ENCODE results near the gene ATP9B.
A peak's percentile ranks its signal among the peaks of the same experiment; 100 is the strongest.
"Not testable (repeated sequence)": the region's sequence is repeated elsewhere in the genome, so short reads cannot be mapped to it uniquely, and the experiment has no call there.

Gene ATP9B

GRCh38 chr18:79070486-79070885, 1.3 kb downstream of the ATP9B start:
- H3K36me3 ChIP-seq (ENCODE audit: insufficient read depth, low read length): no peaks in the 10 kb centered on the region
- peaks cover 4% of the 10 kb centered on the region for H4K20me1 ChIP-seq (ENCODE audit: insufficient read depth, low read length, poor library complexity, severe bottlenecking)
- peaks cover 52% of the 10 kb centered on the region for H3K79me2 ChIP-seq (ENCODE audit: insufficient read depth, low read length)

GRCh38 chr18:79071037-79071436, 1.8 kb downstream of the ATP9B start:
- H3K4me3 ChIP-seq (ENCODE audit: low read length, poor library complexity, severe bottlenecking): peak overlapping the region; percentile 85
- no peaks in the 10 kb centered on the region for H3K9me2 ChIP-seq (replicated peaks; ENCODE audit: low read depth, low read length)
- peaks cover 4% of the 10 kb centered on the region for H4K20me1 ChIP-seq (ENCODE audit: insufficient read depth, low read length, poor library complexity, severe bottlenecking)
- no peak overlapping the region for H2AFZ ChIP-seq (ENCODE audit: low read length)
- H3F3A ChIP-seq (ENCODE audit: low read depth): peaks cover 2% of the 10 kb centered on the region; the same call in 1 of the 2 replicates
- TF ChIP-seq EZH2phosphoT487 (IDR thresholded peaks at IDR 0.05; ENCODE audit: borderline replicate concordance) (no peak), CTCF (conservative IDR thresholded peaks at IDR 0.05; ENCODE audit: low read length) (no peak)
- H3K4me1 ChIP-seq (ENCODE audit: insufficient read depth, low read length, poor library complexity, severe bottlenecking): peaks cover 31% of the 10 kb centered on the region
- H3K79me2 ChIP-seq (ENCODE audit: insufficient read depth, low read length): peaks cover 56% of the 10 kb centered on the region
- H3K36me3 ChIP-seq (ENCODE audit: insufficient read depth, low read length): no peaks in the 10 kb centered on the region
- H3K9ac ChIP-seq (ENCODE audit: low read depth, low read length, poor library complexity, severe bottlenecking): peak overlapping the region; percentile 83
- peak overlapping the region; percentile 72 for H3K4me2 ChIP-seq (ENCODE audit: low read depth, low read length, poor library complexity, severe bottlenecking)
- H3K27me3 ChIP-seq (ENCODE audit: insufficient read depth, low read length, poor library complexity, severe bottlenecking): no peaks in the 10 kb centered on the region
- no peaks in the 10 kb centered on the region for H3K9me3 ChIP-seq (ENCODE audit: insufficient read depth, low read depth, low read length)

More at GRCh38 chr18:79070486-79070885, 1.3 kb downstream of the ATP9B start:
- peak overlapping the region; percentile 85 for H3K4me3 ChIP-seq (ENCODE audit: low read length, poor library complexity, severe bottlenecking)
- peaks cover 2% of the 10 kb centered on the region; the same call in 1 of the 2 replicates for H3F3A ChIP-seq (ENCODE audit: low read depth)
- no peaks in the 10 kb centered on the region for H3K27me3 ChIP-seq (ENCODE audit: insufficient read depth, low read length, poor library complexity, severe bottlenecking)
- H3K9me2 ChIP-seq (replicated peaks; ENCODE audit: low read depth, low read length): no peaks in the 10 kb centered on the region
- TF ChIP-seq EZH2phosphoT487 (IDR thresholded peaks at IDR 0.05; ENCODE audit: borderline replicate concordance): no peak
- TF ChIP-seq CTCF (conservative IDR thresholded peaks at IDR 0.05; ENCODE audit: low read length): no peak
- peak overlapping the region; percentile 72 for H3K4me2 ChIP-seq (ENCODE audit: low read depth, low read length, poor library complexity, severe bottlenecking)
- peak overlapping the region; percentile 83 for H3K9ac ChIP-seq (ENCODE audit: low read depth, low read length, poor library complexity, severe bottlenecking)
- H3K4me1 ChIP-seq (ENCODE audit: insufficient read depth, low read length, poor library complexity, severe bottlenecking): peaks cover 31% of the 10 kb centered on the region
- no peaks in the 10 kb centered on the region for H3K9me3 ChIP-seq (ENCODE audit: insufficient read depth, low read depth, low read length)
- H2AFZ ChIP-seq (ENCODE audit: low read length): no peak overlapping the region

GRCh38 chr18:79071503-79072210, 2.5 kb downstream of the ATP9B start:
- Histone ChIP-seq H3K9me2 (replicated peaks; ENCODE audit: low read depth, low read length) (no peaks in the 10 kb centered on the region), H3K79me2 (ENCODE audit: insufficient read depth, low read length) (peaks cover 62% of the 10 kb centered on the region), H4K20me1 (ENCODE audit: insufficient read depth, low read length, poor library complexity, severe bottlenecking) (peaks cover 4% of the 10 kb centered on the region), H3K27me3 (ENCODE audit: insufficient read depth, low read length, poor library complexity, severe bottlenecking) (no peaks in the 10 kb centered on the region), H3K4me3 (ENCODE audit: low read length, poor library complexity, severe bottlenecking) (no peak overlapping the region), H3F3A (ENCODE audit: low read depth) (peaks cover 2% of the 10 kb centered on the region; the same call in 1 of the 2 replicates), H3K9ac (ENCODE audit: low read depth, low read length, poor library complexity, severe bottlenecking) (no peak overlapping the region), H3K4me1 (ENCODE audit: insufficient read depth, low read length, poor library complexity, severe bottlenecking) (peaks cover 36% of the 10 kb centered on the region), H3K9me3 (ENCODE audit: insufficient read depth, low read depth, low read length) (no peaks in the 10 kb centered on the region), H3K36me3 (ENCODE audit: insufficient read depth, low read length) (no peaks in the 10 kb centered on the region), H3K4me2 (ENCODE audit: low read depth, low read length, poor library complexity, severe bottlenecking) (peak overlapping the region; percentile 72), H2AFZ (ENCODE audit: low read length) (no peak overlapping the region)
- TF ChIP-seq EZH2phosphoT487 (IDR thresholded peaks at IDR 0.05; ENCODE audit: borderline replicate concordance): no peak
- TF ChIP-seq CTCF (conservative IDR thresholded peaks at IDR 0.05; ENCODE audit: low read length): no peak

GRCh38 chr18:79072655-79073054, 3.5 kb downstream of the ATP9B start:
- not testable (repeated sequence) for H3F3A ChIP-seq (ENCODE audit: low read depth); H4K20me1 ChIP-seq (ENCODE audit: insufficient read depth, low read length, poor library complexity, severe bottlenecking); H3K4me2 ChIP-seq (ENCODE audit: low read depth, low read length, poor library complexity, severe bottlenecking); H3K9me3 ChIP-seq (ENCODE audit: insufficient read depth, low read depth, low read length); H3K27me3 ChIP-seq (ENCODE audit: insufficient read depth, low read length, poor library complexity, severe bottlenecking); H3K36me3 ChIP-seq (ENCODE audit: insufficient read depth, low read length); H3K9ac ChIP-seq (ENCODE audit: low read depth, low read length, poor library complexity, severe bottlenecking); H3K4me3 ChIP-seq (ENCODE audit: low read length, poor library complexity, severe bottlenecking); H3K9me2 ChIP-seq (replicated peaks; ENCODE audit: low read depth, low read length); H2AFZ ChIP-seq (ENCODE audit: low read length)
- peaks cover 72% of the 10 kb centered on the region for H3K79me2 ChIP-seq (ENCODE audit: insufficient read depth, low read length)
- H3K4me1 ChIP-seq (ENCODE audit: insufficient read depth, low read length, poor library complexity, severe bottlenecking): peaks cover 44% of the 10 kb centered on the region

Measured in Loucy (cell line).